ENCODE data around the gene NOTCH2.

NOTCH2 gene

DNA sequence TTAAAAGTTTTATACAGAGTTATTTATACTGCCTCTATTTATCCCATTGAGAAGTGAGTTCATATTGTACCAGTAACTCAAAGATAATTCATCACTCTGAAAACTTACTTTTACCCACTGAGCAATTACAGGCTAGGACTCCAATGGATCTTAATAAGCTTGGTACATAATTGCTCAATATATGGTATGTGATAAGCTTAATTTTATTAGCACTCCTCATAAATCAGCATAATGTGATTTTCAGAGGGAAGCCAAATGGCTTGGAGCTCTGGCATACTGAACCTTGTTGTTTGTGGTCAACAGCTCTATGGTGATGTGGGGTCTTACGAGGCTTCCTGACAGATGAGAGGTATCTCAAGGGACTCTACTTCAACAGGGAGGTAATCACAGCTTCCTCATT, 199.5 kb downstream of the NOTCH2 start:
- no peak for DNase-seq

DNA sequence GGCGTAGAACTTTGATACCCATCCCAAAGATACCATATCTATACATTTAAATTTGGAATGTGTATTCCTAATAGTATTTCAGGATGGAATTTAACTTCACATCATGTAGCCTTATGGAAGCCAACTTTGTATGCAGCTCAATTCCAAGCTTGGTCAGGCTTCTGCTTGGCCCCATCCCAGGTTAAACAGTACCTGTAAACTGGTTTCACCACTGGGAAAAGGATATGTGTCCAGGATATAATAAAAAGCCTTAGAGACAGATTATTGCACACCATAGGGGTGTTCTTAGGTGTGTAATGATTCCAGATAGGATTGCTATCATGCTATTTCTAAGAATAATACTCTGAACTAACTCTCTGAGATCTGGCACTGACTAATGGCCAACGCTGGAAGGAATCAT, 201.3 kb downstream of the NOTCH2 start:
- DNase-seq = no peak

DNA sequence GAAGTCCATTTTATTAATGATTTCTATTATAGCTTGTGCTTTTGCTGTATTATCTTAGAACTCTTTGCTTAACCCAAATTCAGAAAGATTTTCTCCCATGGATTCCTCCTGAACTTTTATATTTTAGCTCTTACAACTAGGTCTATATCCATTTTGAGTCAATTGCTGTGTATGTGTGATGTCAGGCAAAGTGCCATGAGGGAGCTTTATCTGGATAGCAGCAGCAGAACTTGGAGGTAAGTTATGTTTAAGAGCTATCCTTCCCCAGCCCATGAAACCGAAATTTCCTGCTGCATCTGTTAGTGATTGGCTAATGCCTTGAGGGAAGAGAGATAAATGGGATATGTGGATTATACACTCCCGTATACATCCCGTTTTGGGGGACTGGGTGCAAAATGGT, 203.0 kb downstream of the NOTCH2 start:
- DNase-seq = no peak

DNA sequence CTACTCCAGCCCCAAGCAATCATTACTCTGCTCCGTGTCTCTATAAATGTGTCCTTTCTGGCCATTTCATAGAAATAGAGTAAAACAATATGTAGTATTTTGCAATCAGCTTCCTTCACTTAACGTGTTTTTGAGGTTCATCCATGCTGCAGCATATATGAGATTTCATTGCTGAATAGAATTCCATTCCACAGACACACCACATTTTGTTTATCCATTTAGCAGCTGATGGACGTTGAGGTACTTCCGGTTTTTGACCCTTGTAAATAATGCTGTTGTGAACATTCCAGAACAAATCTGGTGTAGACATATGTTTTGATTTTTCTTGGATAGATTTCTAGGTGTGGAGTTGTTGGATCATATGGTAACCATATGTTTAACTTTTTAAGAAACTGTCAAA, 203.8 kb downstream of the NOTCH2 start:
- no peak for DNase-seq

DNA sequence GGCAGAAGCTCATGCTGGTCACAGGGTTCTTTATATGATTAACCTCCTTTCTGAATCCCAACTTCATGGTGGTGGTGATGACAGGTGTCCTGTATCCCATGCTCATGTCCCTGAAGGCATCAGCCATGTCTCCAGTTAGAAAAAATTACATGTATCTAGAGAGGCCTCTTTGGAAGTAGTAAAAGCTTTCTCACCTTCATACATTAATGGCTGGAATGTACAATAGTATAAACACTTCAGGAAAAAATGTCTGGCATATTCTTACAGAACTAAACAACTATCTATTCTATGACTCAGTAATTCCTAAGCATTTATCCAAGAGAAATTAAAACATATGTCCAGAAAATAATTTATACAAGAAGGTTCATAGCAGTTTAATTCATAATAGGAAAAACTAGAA, 207.2 kb downstream of the NOTCH2 start:
- no peak for DNase-seq

Measured in right forelimb (tissue), 1 donor.